ENCODE measurements around the gene EXD3. TPM values are rescaled to one million over a fixed set of nuclear protein-coding genes. Genes with fewer than 3 reads are reported as not detected.

EXD3 gene
- total RNA-seq, 1 donor from 2014 or later = 8.2 TPM

- intact Hi-C loops (cut with micrococcal nuclease) = loop anchor here (1.0 to 2.0 kb wide), 2 partner anchors 92 to 146 kb away; partner anchors contain the start of genes ARRDC1 and MRPL41
Observed at GRCh38 chr9:137459152-137459600, 36.2 kb upstream of the EXD3 start, which contains the start of gene NSMF. Gene NSMF (minus strand): TSS chr9:137459334. CDS start chr9:137459102, 232 bp downstream.

GRCh38 chr9:137458194-137459151 is 35.5 kb upstream of the EXD3 start:
- intact Hi-C loops (cut with micrococcal nuclease) = loop anchor here (1.0 to 2.0 kb wide), 2 partner anchors 93 to 146 kb away; partner anchors contain the start of genes ARRDC1 and MRPL41

- intact Hi-C loops (cut with micrococcal nuclease) = loop anchor here (2.0 kb wide), 1 partner anchor 147 kb away; the partner anchor contains the start of gene ARRDC1
Observed at GRCh38 chr9:137457406-137458193, 34.6 kb upstream of the EXD3 start.

- intact Hi-C loops (cut with micrococcal nuclease) = no loop called here
Observed at GRCh38 chr9:137456864-137457405, 34.0 kb upstream of the EXD3 start.

- intact Hi-C loops (cut with micrococcal nuclease) = no loop called here
Observed at GRCh38 chr9:137456061-137456863, 33.3 kb upstream of the EXD3 start.

- intact Hi-C loops (cut with micrococcal nuclease) = no loop called here
Observed at GRCh38 chr9:137455359-137455991, 32.5 kb upstream of the EXD3 start.

- intact Hi-C loops (cut with micrococcal nuclease) = loop anchor here (5.0 kb wide), 1 partner anchor 662 kb away; the partner anchor contains the start of gene TMEM141
Observed at GRCh38 chr9:137454597-137455358, 31.8 kb upstream of the EXD3 start.

GRCh38 chr9:137454145-137454596 is 31.2 kb upstream of the EXD3 start:
- intact Hi-C loops (cut with micrococcal nuclease) = loop anchor here (5.0 kb wide), 1 partner anchor 662 kb away; the partner anchor contains the start of gene TMEM141

- intact Hi-C loops (cut with micrococcal nuclease) = loop anchor here (5.0 kb wide), 1 partner anchor 661 kb away; the partner anchor contains the start of gene TMEM141
Observed at GRCh38 chr9:137453643-137454081, 30.7 kb upstream of the EXD3 start.

GRCh38 chr9:137452761-137453642 is 30.0 kb upstream of the EXD3 start:
- intact Hi-C loops (cut with micrococcal nuclease) = loop anchor here (5.0 kb wide), 1 partner anchor 661 kb away; the partner anchor contains the start of gene TMEM141

- intact Hi-C loops (cut with micrococcal nuclease) = loop anchor here (5.0 kb wide), 1 partner anchor 660 kb away; the partner anchor contains the start of gene TMEM141
Observed at GRCh38 chr9:137452006-137452760, 29.2 kb upstream of the EXD3 start.

GRCh38 chr9:137451264-137452005 is 28.5 kb upstream of the EXD3 start:
- intact Hi-C loops (cut with micrococcal nuclease) = loop anchor here (5.0 kb wide), 1 partner anchor 659 kb away; the partner anchor contains the start of gene TMEM141

- intact Hi-C loops (cut with micrococcal nuclease) = loop anchor here (5.0 kb wide), 1 partner anchor 658 kb away; the partner anchor contains the start of gene TMEM141
Observed at GRCh38 chr9:137450539-137451222, 27.7 kb upstream of the EXD3 start.

- intact Hi-C loops (cut with micrococcal nuclease) = loop anchor here (5.0 kb wide), 2 partner anchors 158 to 658 kb away; partner anchors contain the start of gene TMEM141
Observed at GRCh38 chr9:137449931-137450538, 27.1 kb upstream of the EXD3 start.
